ENCODE measurements around the gene HCRTR1.

DNA sequence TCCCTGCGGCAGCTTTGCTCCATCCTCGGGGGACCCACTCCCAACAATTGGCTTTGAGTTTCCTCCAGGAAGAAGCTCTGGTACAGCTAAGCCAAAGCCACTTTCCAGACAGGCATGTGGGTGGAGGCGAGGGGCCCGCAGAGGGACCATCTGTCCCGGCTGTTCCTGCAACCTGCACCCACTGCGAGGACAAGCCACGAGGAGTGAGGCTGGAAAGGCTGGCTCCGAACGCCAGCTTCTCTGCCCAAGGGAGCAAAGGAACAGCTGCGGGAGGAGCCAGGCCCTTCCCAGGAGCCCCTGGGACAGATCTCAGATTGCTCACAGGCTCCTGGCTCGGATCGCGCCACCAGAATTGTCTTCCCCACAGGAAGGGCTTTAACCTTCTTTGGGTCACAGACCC lies 55.5 kb downstream of the HCRTR1 start:
- TF ChIP-seq, protein P1, sequence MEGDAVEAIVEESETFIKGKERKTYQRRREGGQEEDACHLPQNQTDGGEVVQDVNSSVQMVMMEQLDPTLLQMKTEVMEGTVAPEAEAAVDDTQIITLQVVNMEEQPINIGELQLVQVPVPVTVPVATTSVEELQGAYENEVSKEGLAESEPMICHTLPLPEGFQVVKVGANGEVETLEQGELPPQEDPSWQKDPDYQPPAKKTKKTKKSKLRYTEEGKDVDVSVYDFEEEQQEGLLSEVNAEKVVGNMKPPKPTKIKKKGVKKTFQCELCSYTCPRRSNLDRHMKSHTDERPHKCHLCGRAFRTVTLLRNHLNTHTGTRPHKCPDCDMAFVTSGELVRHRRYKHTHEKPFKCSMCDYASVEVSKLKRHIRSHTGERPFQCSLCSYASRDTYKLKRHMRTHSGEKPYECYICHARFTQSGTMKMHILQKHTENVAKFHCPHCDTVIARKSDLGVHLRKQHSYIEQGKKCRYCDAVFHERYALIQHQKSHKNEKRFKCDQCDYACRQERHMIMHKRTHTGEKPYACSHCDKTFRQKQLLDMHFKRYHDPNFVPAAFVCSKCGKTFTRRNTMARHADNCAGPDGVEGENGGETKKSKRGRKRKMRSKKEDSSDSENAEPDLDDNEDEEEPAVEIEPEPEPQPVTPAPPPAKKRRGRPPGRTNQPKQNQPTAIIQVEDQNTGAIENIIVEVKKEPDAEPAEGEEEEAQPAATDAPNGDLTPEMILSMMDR (conservative IDR thresholded peaks at IDR 0.05), result no peak
- no peak for TF ChIP-seq ZFX (IDR thresholded peaks at IDR 0.05)
